LNCaP clone FGC (cell line): ENCODE results near the gene MAB21L1.

ENCODE experiments used
- DNase-seq: peaks from one replicate; pipeline ENCODE4 v3.0.0-alpha.2; 2011; ENCODE audit warnings: low read depth
- H3K4me3 ChIP-seq: 2 replicates; pipeline ENCODE4 v1.5.1; 2011; ENCODE audit warnings: mild to moderate bottlenecking, low read depth, low read length, control low read depth
- TF ChIP-seq, protein P1 (sequence below): IDR thresholded peaks from 2 replicates; pipeline ENCODE4 v1.5.1; 2012; ENCODE audit warnings: mild to moderate bottlenecking; ENCODE audit not compliant: control insufficient read depth, insufficient read depth; ENCODE audit errors: extremely low read depth

The MAB21L1 gene

DNA sequence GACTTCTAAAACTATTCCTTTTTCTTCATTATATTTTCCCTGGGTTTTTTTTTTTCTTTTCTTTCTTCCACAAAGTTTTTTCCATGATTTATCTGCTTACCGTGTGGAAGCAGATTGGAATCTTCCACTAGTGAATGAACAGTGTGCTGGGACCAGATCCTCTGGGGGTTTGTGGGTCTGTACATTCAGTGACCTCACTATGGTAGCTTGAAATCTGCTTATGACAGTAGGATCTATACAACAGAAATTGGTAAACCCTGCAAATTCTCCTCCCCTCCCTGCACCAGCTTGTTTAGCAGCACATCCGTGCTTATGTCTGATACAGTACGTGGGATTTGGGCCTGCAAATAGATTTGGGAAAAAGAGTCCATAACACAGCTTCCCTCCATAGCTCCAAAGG lies 26.0 kb upstream of the MAB21L1 start:
- DNase-seq = no peak
- H3K4me3 ChIP-seq = no peak overlapping the region
- TF ChIP-seq, protein P1, sequence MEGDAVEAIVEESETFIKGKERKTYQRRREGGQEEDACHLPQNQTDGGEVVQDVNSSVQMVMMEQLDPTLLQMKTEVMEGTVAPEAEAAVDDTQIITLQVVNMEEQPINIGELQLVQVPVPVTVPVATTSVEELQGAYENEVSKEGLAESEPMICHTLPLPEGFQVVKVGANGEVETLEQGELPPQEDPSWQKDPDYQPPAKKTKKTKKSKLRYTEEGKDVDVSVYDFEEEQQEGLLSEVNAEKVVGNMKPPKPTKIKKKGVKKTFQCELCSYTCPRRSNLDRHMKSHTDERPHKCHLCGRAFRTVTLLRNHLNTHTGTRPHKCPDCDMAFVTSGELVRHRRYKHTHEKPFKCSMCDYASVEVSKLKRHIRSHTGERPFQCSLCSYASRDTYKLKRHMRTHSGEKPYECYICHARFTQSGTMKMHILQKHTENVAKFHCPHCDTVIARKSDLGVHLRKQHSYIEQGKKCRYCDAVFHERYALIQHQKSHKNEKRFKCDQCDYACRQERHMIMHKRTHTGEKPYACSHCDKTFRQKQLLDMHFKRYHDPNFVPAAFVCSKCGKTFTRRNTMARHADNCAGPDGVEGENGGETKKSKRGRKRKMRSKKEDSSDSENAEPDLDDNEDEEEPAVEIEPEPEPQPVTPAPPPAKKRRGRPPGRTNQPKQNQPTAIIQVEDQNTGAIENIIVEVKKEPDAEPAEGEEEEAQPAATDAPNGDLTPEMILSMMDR = no peak

DNA sequence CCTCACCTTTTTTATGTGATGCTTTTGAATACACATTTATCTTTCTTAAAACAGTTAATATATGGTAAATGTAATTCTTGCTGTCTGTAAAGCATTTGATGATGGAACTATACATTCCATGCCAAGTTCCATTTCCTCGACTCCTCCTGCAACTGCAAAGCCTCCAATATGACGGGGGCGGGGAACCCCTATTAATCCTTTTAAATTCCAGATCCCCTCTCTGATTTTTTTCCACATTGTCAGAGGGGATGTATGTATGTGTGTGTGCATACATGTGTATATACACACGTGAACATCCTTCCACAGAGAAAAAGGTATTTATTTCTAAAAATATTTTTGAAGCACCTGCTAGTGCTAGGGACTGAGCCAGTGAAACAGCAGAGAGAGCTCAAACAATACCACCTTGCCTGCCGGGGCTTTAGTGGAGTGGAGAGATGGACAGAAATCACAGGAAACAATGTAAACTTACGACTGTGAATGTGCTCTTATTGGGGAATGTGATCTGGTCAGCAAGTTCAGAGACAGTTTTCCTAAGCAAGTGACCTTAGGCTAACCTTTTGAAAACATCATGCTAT lies 25.3 kb upstream of the MAB21L1 start:
- TF ChIP-seq, protein P1 = no peak
- DNase-seq = no peak
- H3K4me3 ChIP-seq = no peak overlapping the region

DNA sequence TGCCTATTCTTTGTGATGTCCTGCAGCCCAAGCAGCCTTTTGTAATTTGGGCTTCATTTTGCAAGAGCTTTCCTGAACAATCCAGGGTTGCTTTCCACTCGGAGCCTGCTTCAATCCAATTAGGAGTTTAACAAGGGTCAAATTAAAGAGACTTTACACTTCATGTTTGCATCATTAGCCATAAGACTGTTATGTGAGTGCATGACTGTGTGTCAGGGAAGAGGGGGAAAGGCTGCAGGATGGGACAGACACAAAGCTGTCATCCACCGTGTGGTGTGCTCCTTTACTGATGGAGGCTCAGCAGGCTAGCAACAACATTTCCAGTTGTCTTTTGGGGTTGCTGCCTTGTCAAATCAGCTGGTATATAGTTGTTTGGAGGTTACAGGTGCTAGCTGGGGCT lies 23.7 kb upstream of the MAB21L1 start:
- no peak overlapping the region for H3K4me3 ChIP-seq
- DNase-seq = no peak
- TF ChIP-seq, protein P1 = no peak

- TF ChIP-seq, protein P1 = no peak
- DNase-seq = no peak
- H3K4me3 ChIP-seq = no peak overlapping the region
These were observed 23.2 kb upstream of the MAB21L1 start for GRCh38 chr13:35499676-35500075.

GRCh38 chr13:35499196-35499662 lies 22.7 kb upstream of the MAB21L1 start:
- TF ChIP-seq, protein P1 = no peak
- no peak for DNase-seq

DNA sequence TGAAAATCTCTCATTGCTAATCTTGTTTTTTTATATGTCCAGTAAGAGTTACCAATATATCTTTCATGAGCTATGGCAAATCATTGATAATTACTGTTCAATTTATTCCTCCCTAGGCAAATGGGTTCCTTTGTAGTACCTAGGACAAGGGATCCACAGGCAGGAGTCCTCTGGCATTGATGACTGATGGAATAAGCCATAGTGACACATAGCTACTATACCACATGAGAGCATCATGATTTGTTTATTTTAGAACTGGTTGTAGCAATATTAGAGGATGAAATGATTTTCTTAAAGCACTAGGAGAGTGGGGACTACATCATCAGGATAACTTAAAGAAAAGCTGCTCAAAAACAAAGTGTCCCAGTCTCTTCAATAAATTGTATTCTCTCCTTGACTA lies 21.7 kb upstream of the MAB21L1 start:
- TF ChIP-seq, protein P1 = no peak
- H3K4me3 ChIP-seq = no peak overlapping the region
- no peak for DNase-seq

More at GRCh38 chr13:35499196-35499662, 22.7 kb upstream of the MAB21L1 start:
- no peak overlapping the region for H3K4me3 ChIP-seq

- TF ChIP-seq, protein P1 = no peak
- H3K4me3 ChIP-seq = no peak overlapping the region
- no peak for DNase-seq
These were observed 20.4 kb upstream of the MAB21L1 start for GRCh38 chr13:35496761-35497386.
